ENCODE data around the gene PES1.
"Not testable (repeated sequence)": the region's sequence is repeated elsewhere in the genome, so short reads cannot be mapped to it uniquely, and the experiment has no call there.

PES1 gene

DNA sequence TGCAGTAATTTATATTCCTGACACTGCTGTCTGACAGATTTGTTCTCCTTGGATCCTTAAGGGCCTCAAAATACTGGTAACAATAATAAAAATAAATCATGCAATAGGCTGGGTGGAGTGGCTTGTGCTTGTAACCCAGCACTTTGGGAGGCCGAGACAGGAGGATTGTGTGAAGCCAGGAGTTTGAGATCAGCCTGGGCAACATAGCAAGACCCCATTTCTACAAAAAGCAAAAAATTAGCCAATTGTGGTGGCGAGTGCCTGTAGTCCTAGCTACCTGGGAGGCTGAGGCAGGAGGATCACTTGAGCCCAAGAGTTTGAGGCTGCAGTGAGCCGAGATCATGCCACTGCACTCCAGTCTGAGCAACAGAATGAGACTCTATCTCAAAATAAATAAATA, 39.9 kb downstream of the PES1 start:
- not testable (repeated sequence) for DNase-seq

DNA sequence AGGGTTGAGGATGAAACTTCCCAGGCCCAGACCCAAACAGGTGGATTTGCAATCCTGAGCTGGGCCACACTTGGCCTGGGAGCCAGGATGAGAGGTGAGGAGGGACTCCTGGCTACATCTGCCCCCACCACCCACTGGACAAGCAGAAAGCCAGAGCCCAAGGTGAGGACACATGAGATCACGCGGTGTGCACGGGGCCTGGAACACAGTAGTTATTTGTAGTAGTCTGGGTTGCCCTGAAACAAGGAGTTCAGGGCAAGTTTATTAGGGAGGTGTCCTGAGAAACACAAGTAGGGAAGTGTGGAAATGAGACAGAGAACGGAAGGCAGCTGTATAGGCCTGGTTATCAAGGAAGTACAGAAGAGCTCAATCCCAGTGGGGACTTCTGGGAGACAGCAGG, 44.5 kb downstream of the PES1 start:
- no peak for DNase-seq

GRCh38 chr22:30546616-30547015, 45.1 kb downstream of the PES1 start, which contains the start of gene SEC14L6:
Gene SEC14L6 (minus strand): TSS chr22:30546741. CDS start chr22:30546682, 59 bp downstream.
- no peak for DNase-seq

GRCh38 chr22:30542811-30543188, 48.9 kb downstream of the PES1 start:
- no peak for DNase-seq

DNA sequence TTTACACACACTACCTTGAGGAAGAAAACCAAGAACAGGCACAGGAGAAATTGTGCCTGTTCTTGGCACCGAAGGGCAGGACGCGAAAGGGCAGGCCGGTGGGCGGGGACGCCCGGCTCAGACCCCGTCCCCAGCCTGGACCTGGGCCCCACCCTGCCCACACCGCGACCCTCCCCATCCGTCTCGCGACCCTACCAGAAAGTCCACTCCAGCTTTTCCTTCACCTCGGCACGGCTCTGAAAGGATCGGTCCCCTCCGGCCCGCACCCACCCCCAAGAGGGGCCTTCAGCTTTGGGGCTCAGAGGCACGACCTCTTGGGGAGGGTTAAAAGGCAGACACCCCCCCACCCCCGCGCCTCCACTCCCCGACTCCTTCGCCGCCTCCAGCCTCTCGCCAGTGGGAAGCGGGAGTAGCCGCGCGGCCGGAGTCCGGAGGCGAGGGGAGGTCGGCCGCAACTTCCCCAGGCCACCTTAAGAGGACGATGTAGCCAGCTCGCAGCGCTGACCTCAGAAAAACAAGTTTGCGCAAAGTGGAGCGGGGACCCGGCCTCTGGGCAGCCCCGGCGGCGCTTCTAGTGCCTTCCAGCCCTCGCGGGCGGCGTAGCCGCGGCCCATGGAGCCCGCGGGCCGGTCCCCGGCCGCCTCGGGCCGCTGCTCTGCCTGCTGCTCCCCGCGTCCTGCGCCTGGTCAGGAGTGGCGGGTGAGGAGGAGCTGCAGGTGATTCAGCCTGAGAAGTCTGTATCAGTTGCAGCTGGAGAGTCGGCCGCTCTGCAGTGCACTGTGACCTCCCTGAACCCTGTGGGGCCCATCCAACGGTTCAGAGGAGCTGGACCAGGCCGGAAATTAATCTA, 49.5 kb downstream of the PES1 start:
- no peak for DNase-seq

DNA sequence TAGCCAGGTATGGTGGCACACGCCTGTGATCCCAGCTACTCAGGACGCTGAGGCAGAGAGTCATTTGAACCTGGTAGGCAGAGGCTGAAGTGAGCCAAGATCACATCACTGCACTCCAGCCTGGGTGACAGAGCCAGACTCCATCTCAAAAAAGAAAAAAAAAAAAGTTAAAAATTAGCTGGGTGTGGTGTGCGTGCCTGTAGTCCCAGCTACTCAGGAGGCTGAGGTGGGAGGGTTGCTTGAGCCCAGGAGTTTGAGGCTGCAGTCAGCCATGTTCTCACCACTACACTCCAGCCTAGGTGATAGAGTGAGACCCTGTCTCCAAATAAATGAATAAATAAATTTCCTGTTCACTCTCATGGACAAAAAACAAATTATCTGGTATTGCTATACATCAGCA, 50.2 kb downstream of the PES1 start:
- DNase-seq = not testable (repeated sequence)

DNA sequence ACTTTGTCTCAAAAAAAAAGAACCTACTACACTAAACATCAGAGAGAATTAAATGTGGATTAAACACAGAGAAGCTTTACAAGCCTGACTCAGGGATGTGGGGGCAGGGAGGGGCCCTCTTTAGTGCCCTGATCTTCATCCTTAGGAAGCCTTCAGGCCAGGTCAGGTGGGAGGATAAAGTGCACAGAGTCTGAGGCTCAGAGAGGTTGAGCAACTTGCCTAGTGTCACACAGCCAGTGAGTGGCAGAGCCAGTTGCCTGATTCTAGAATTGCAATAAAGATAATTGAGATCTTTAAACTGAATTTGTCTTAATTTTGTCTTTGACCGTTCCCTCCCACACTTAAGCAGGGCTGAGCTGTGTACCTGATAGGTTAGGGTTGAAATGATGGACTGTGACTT, 52.3 kb downstream of the PES1 start:
- DNase-seq = no peak

GRCh38 chr22:30538280-30538679, 53.4 kb downstream of the PES1 start:
- DNase-seq = no peak

DNA sequence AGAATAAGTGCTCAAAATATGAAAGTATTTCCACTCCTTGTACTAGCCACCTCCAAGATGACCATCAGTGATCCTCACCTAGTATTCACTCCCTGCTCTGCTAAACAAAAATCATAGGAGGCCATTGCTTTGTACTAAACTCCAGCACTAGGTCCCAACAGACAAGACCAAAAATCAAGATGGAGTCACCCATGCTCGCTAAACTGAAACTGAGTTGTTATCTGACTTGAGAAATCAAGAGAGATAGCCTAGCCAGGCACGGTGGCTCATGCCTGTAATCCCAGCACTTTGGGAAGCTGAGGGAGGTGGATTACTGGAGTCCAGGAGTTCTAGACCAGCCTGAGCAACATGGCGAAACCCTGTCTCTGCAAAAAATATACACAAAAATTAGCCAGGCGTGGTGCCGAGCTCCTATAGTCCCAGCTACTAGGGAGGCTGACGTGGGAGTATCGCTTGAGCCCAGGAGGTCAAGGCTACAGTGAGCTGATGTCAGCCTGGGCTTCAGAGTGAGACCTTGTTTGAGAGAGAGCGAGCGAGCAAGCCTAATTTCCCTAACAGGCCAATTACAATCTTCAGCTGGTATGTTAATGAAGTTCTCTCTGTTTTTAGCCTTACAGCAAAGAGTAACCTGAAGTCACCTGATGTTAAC, 54.5 kb downstream of the PES1 start:
- no peak for DNase-seq

- no peak for DNase-seq
Measured at GRCh38 chr22:30535182-30535581, 56.5 kb downstream of the PES1 start.

DNA sequence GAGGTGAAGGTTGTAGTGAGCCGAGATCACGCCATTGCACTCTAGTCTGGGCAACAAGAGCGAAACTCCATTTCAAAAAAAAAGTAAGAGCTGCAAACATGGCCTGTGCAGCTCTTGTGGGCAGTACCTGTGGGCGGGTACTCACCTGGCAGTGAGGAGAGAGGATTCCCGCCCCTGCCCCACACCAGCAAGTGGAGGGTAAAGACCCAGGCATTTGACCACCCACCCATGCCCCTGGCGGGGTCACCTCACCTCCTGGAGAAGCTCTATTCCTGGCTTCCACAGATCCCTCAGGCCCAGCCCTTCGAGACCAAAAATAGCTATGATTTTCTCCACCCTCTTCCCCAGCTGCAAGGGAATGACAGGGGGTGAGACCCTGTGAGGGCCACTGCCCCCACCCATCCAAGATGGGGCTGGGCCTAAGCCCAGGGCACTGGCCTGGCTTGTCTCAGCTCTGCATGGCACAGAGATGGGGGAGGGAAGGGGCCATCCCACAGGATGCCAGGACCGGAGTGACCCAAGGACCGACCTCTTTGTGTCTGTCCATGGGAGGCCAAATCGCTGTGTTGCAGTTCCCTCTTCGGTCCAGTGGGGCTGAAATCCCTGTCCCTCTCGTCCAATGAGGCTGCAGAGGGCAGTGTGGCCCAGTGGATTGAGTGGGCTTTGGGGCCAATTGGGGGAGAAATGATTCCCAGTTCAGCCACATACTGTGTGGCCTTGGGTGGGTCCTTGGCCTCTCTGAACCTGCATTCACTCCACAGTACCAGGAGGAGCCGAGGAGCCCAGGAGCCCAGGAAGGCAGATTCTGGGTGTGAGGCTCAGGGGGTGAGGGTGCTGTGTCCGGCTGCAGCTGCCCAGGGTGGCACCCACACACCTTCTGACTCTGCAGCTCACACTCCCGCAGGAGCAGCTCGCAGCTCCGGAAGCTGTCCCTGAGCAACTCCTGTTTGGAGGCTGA, 59.8 kb downstream of the PES1 start:
- DNase-seq = no peak

- no peak for DNase-seq
Measured at GRCh38 chr22:30526656-30527055, 65.1 kb downstream of the PES1 start.
